ENCODE data around the gene RBMS1. TPM values are rescaled to one million over a fixed set of nuclear protein-coding genes. Genes with fewer than 3 reads are reported as not detected.

Gene RBMS1
- total and polyA plus RNA-seq, 2 of the 13 experiments (the other 11 are each of a cell fraction or from before 2014, with no cell fraction given), result 55.5 to 110 TPM

DNA sequence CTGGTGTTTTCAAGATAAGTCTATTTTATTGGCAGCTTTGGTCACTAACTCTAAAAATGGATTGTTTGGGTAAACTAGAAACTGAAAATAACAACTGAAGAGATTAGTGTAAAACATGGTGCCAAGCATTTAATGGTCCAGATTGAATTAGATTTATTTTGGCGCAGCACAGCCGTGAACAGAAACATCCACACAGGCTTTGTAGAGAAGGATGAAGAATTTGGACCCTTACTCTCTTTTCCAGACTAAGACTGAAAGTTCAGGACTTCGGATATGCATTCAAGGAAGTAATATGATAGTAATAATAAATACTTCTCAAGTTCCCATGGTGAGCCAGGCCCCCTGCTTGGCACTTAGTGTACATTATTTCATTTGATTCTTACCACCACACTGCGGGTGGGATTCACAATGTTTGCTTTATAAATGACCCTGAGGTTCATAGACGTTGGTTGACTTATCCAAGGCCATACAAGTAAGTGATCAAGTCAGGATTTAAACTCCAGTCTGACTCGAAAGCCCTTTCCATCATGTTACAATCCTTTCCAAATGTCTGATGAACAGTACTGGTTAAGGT is 239.3 kb downstream of the RBMS1 start:
- H3K4me2 ChIP-seq (ENCODE audit: low read depth, low read length), result no peak overlapping the region
- CTCF ChIA-PET (ENCODE audit: low intra/inter-chr PET ratio, low total read pairs), result no interaction called here
- TF ChIP-seq U2AF1 (optimal IDR thresholded peaks at IDR 0.05; ENCODE audit: low read depth, low read length) (no peak), ZSCAN22 (CRISPR knock-in tag; IDR thresholded peaks at IDR 0.05) (no peak), CHD2 (IDR thresholded peaks at IDR 0.05; ENCODE audit: low read depth, low read length) (no peak), ZNF460 (CRISPR knock-in tag; IDR thresholded peaks at IDR 0.05; ENCODE audit: borderline replicate concordance) (no peak), BRCA1 (CRISPR knock-in tag; IDR thresholded peaks at IDR 0.05) (no peak), RFX5 (IDR thresholded peaks at IDR 0.05; ENCODE audit: low read depth, low read length) (no peak), AHR (CRISPR knock-in tag; IDR thresholded peaks at IDR 0.05) (no peak)
- TF ChIP-seq, protein P1, sequence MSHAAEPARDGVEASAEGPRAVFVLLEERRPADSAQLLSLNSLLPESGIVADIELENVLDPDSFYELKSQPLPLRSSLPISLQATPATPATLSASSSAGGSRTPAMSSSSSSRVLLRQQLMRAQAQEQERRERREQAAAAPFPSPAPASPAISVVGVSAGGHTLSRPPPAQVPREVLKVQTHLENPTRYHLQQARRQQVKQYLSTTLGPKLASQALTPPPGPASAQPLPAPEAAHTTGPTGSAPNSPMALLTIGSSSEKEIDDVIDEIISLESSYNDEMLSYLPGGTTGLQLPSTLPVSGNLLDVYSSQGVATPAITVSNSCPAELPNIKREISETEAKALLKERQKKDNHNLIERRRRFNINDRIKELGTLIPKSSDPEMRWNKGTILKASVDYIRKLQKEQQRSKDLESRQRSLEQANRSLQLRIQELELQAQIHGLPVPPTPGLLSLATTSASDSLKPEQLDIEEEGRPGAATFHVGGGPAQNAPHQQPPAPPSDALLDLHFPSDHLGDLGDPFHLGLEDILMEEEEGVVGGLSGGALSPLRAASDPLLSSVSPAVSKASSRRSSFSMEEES (CRISPR knock-in tag; IDR thresholded peaks at IDR 0.05), result no peak
- no peaks in the 10 kb centered on the region for H3K9me3 ChIP-seq (ENCODE audit: low read length)
- no peak overlapping the region for H3K9ac ChIP-seq (ENCODE audit: insufficient read depth, low read depth, low read length)
- no peaks in the 10 kb centered on the region for H3K36me3 ChIP-seq (replicated peaks in 1 of 2; ENCODE audit: control insufficient read depth in 1 of 2, insufficient read depth in 2 of 2, low read length in 2 of 2)
- WGBS (ENCODE audit: low lambda C conversion rate), result 24% methylated on average over 6 of the region's 6 CpGs
- no peak for DNase-seq (ENCODE audit: low spot score)
- in situ Hi-C loops (cut with HindIII; ENCODE audit: extremely low pct_ligation_motif_present, low pct_unique_long_range_greater_than_20kb) (loop anchor here (25.0 kb wide), 1 partner anchor 708 kb away; no protein-coding TSS in a partner anchor), intact Hi-C loops (cut with micrococcal nuclease; ENCODE audit: unreplicated experiment) (no loop called here)
- H3K79me2 ChIP-seq (ENCODE audit: insufficient read depth, low read length), result no peaks in the 10 kb centered on the region
- no peak for ATAC-seq
- no peak overlapping the region for H3K4me3 ChIP-seq (replicated peaks in 1 of 3; ENCODE audit: insufficient read depth in 1 of 3, low read depth in 2 of 3, low read length in 3 of 3)
- H3K27me3 ChIP-seq (ENCODE audit: control insufficient read depth in 1 of 2, insufficient read depth in 2 of 2, low read length in 2 of 2), result no peaks in the 10 kb centered on the region
- H4K20me1 ChIP-seq (ENCODE audit: insufficient read depth, low read length), result no peaks in the 10 kb centered on the region
- H3K4me1 ChIP-seq (ENCODE audit: insufficient read depth, low read length), result no peaks in the 10 kb centered on the region
- H3K27ac ChIP-seq (ENCODE audit: extremely low read length, insufficient read depth, low read length), result no peak overlapping the region
- no peak for FAIRE-seq
- no TSS peak for BruUV-seq (replicated peaks)
- H2AFZ ChIP-seq (ENCODE audit: low read length), result no peak overlapping the region
- POLR2A ChIA-PET, result no interaction called here

All from HepG2 (cell line).